H1 (cell line): ENCODE data around the gene KATNIP. TPM values are rescaled to one million over a fixed set of nuclear protein-coding genes. Genes with fewer than 3 reads are reported as not detected.

ENCODE experiments used
- CTCF ChIA-PET: fragments of 300-600 bp; sonication (Branson Sonifier 250); formaldehyde crosslinking; loops from one replicate; lab custom pipeline; 2021; ENCODE audit not compliant: partially characterized antibody; lab: Charles Lee
- POLR2A ChIA-PET: fragments of 300-600 bp; sonication (Branson Sonifier 250); formaldehyde crosslinking; loops from one replicate; lab custom pipeline; 2021; ENCODE audit warnings: inconsistent platforms; ENCODE audit not compliant: partially characterized antibody; lab: Charles Lee
- DNase-seq, 2 experiments: peaks; one replicate each; pipeline versions ENCODE4 v3.0.0 to v3.0.0-alpha.2; 2010 to 2022; ENCODE audit warnings: low spot score in 2 of 2, low read depth in 1 of 2, mixed read lengths in 1 of 2
- FAIRE-seq: peaks from 2 replicates; lab custom pipeline; 2011; peaks lifted over from hg19 to GRCh38; lab: Jason Lieb, UNC
- H2AFZ ChIP-seq: 2 replicates; pipeline ENCODE4 v1.8.1; 2012; ENCODE audit warnings: low read length, inconsistent platforms
- H2AK5ac ChIP-seq: 2 replicates; pipeline ENCODE4 v1.6.1; 2013; ENCODE audit warnings: low read depth, low read length
- H2BK120ac ChIP-seq: replicated peaks from 2 replicates; pipeline ENCODE3; 2013; ENCODE audit warnings: low read depth, low read length, inconsistent platforms
- H2BK12ac ChIP-seq: 2 replicates; pipeline ENCODE4 v1.6.1; 2013; ENCODE audit warnings: low read depth, low read length
- H2BK15ac ChIP-seq: 2 replicates; pipeline ENCODE4 v1.6.1; 2013; ENCODE audit warnings: low read length
- H2BK20ac ChIP-seq: 2 replicates; pipeline ENCODE4 v1.6.1; 2013; ENCODE audit warnings: low read length
- H2BK5ac ChIP-seq: 2 replicates; pipeline ENCODE4 v1.6.1; 2013; ENCODE audit warnings: low read depth, low read length
- H3K14ac ChIP-seq: 2 replicates; pipeline ENCODE4 v1.6.1; 2013; ENCODE audit warnings: inconsistent platforms; ENCODE audit not compliant: insufficient read length
- H3K18ac ChIP-seq: 2 replicates; pipeline ENCODE4 v1.6.1; 2013; ENCODE audit warnings: low read length; ENCODE audit errors: extremely low read depth
- H3K23ac ChIP-seq: 2 replicates; pipeline ENCODE4 v1.6.1; 2013; ENCODE audit warnings: inconsistent platforms; ENCODE audit not compliant: insufficient read length
- H3K23me2 ChIP-seq: 2 replicates; pipeline ENCODE4 v1.6.1; 2013; ENCODE audit warnings: low read depth, low read length
- H3K27ac ChIP-seq: 2 replicates; pipeline ENCODE4 v1.6.1; 2011; ENCODE audit warnings: low read depth, low read length, inconsistent platforms
- H3K27me3 ChIP-seq, 4 experiments: replicated peaks in 1 of 4; 1 replicate in 1 of 4; 2 replicates in 3 of 4; pipeline versions ENCODE4 v1.6.1 to v1.8.1; 2011 to 2013; ENCODE audit warnings: low read length in 3 of 4, mild to moderate bottlenecking in 3 of 4, inconsistent platforms in 2 of 4, mixed read lengths in 2 of 4, moderate library complexity in 1 of 4; ENCODE audit not compliant: control insufficient read depth in 3 of 4, insufficient read depth in 3 of 4; ENCODE audit errors: extremely low read depth in 1 of 4
- H3K36me3 ChIP-seq, 4 experiments: 2 replicates each; pipeline versions ENCODE4 v1.6.1 to v1.8.1; 2011 to 2013; ENCODE audit warnings: mild to moderate bottlenecking in 4 of 4, low read length in 3 of 4, moderate library complexity in 2 of 4, control low read depth in 1 of 4, inconsistent platforms in 1 of 4; ENCODE audit not compliant: insufficient read depth in 4 of 4, control insufficient read depth in 2 of 4
- H3K4ac ChIP-seq: replicated peaks from 2 replicates; pipeline ENCODE3; 2013; ENCODE audit warnings: low read length, low read depth, mixed read lengths, inconsistent platforms; ENCODE audit not compliant: insufficient read length
- H3K4me1 ChIP-seq, 4 experiments: replicated peaks in 1 of 4; 1 replicate in 1 of 4; 2 replicates in 3 of 4; pipeline versions ENCODE4 v1.6.1 to v1.8.1; 2011 to 2013; ENCODE audit warnings: low read length in 3 of 4, inconsistent platforms in 2 of 4, mixed read lengths in 1 of 4; ENCODE audit not compliant: insufficient read depth in 4 of 4, control insufficient read depth in 3 of 4
- H3K4me2 ChIP-seq, 2 experiments: 2 replicates each; pipeline versions ENCODE4 v1.6.1 to v1.8.1; 2011 to 2013; ENCODE audit warnings: low read depth in 2 of 2, low read length in 2 of 2, control low read depth in 1 of 2, inconsistent platforms in 1 of 2, mild to moderate bottlenecking in 1 of 2; ENCODE audit not compliant: insufficient read depth in 1 of 2
- H3K4me3 ChIP-seq, 4 experiments: fragments of 200-600, 300-600 bp in 1 of 4; sonication (generic), shearing (Covaris generic), sonication (Bioruptor Twin) in 1 of 4; 2 replicates each; pipeline versions ENCODE4 v1.5.1 to v1.8.1; 2011 to 2016; ENCODE audit warnings: low read length in 4 of 4, low read depth in 3 of 4, control low read depth in 2 of 4, inconsistent platforms in 2 of 4, mild to moderate bottlenecking in 2 of 4, mixed read lengths in 1 of 4, moderate library complexity in 1 of 4; ENCODE audit not compliant: insufficient read depth in 2 of 4; ENCODE audit errors: extremely low read depth in 1 of 4
- H3K56ac ChIP-seq: replicated peaks from 2 replicates; pipeline ENCODE3; 2013; ENCODE audit warnings: low read depth, mild to moderate bottlenecking, mixed read lengths, low read length, inconsistent platforms; ENCODE audit not compliant: insufficient read length
- H3K79me1 ChIP-seq: 2 replicates; pipeline ENCODE4 v1.6.1; 2013; ENCODE audit warnings: low read depth, low read length, control low read depth
- H3K79me2 ChIP-seq, 2 experiments: 2 replicates each; pipeline versions ENCODE4 v1.6.1 to v1.8.1; 2012 to 2013; ENCODE audit warnings: low read length in 2 of 2, mild to moderate bottlenecking in 2 of 2, inconsistent platforms in 1 of 2; ENCODE audit not compliant: insufficient read depth in 2 of 2, control insufficient read depth in 1 of 2
- H3K9ac ChIP-seq, 4 experiments: replicated peaks in 1 of 4; 1 replicate in 1 of 4; 2 replicates in 3 of 4; pipeline versions ENCODE4 v1.6.1 to v1.8.1; 2011 to 2013; ENCODE audit warnings: low read depth in 3 of 4, low read length in 3 of 4, control low read depth in 2 of 4, mild to moderate bottlenecking in 2 of 4, moderate library complexity in 2 of 4, inconsistent platforms in 1 of 4; ENCODE audit errors: extremely low read depth in 1 of 4
- H3K9me3 ChIP-seq, 2 experiments: 2 replicates each; pipeline versions ENCODE4 v1.6.1 to v1.8.1; 2012 to 2013; ENCODE audit warnings: mild to moderate bottlenecking in 2 of 2, moderate library complexity in 2 of 2, control low read depth in 1 of 2, inconsistent platforms in 1 of 2, low read depth in 1 of 2, low read length in 1 of 2, mixed read lengths in 1 of 2; ENCODE audit not compliant: insufficient read depth in 2 of 2
- H4K20me1 ChIP-seq, 2 experiments: replicated peaks in 1 of 2; 2 replicates each; pipeline versions ENCODE3 to v1.8.1; 2011 to 2013; ENCODE audit warnings: inconsistent platforms in 2 of 2, low read length in 2 of 2, mild to moderate bottlenecking in 1 of 2; ENCODE audit not compliant: insufficient read depth in 2 of 2, control insufficient read depth in 1 of 2
- H4K5ac ChIP-seq: 2 replicates; pipeline ENCODE4 v1.6.1; 2013; ENCODE audit warnings: low read length, low read depth, mixed read lengths, inconsistent platforms; ENCODE audit not compliant: insufficient read length
- H4K8ac ChIP-seq: 2 replicates; pipeline ENCODE4 v1.8.0; 2013; ENCODE audit warnings: mild to moderate bottlenecking, moderate library complexity, low read length, inconsistent platforms; ENCODE audit not compliant: insufficient read depth; ENCODE audit errors: extremely low read depth
- H4K91ac ChIP-seq: replicated peaks from 2 replicates; pipeline ENCODE3; 2013; ENCODE audit warnings: low read length, mixed read lengths, inconsistent platforms; ENCODE audit not compliant: insufficient read length
- CBX5 ChIP-seq: fragments of 300-800, 300-1000 bp; sonication (generic); IDR thresholded peaks from 2 replicates; pipeline ENCODE4 v1.7.1; 2016; ENCODE audit warnings: antibody characterized with exemption, low read length, low read depth
- CEBPB ChIP-seq: IDR thresholded peaks from 2 replicates; pipeline ENCODE4 v1.6.1; 2012; ENCODE audit warnings: low read depth, low read length
- EP300 ChIP-seq, 2 experiments: IDR thresholded peaks; 1 replicate in 1 of 2; 2 replicates in 1 of 2; pipeline ENCODE4 v1.6.1; 2011 to 2012; ENCODE audit warnings: low read depth in 2 of 2, low read length in 2 of 2, mild to moderate bottlenecking in 2 of 2, borderline replicate concordance in 1 of 2, inconsistent platforms in 1 of 2, moderate library complexity in 1 of 2
- GTF2F1 ChIP-seq: IDR thresholded peaks from 2 replicates; pipeline ENCODE4 v1.6.1; 2012; ENCODE audit warnings: low read depth, low read length, improper control_type of control experiment, borderline replicate concordance
- JUN ChIP-seq: IDR thresholded peaks from 2 replicates; pipeline ENCODE4 v1.6.1; 2011; ENCODE audit warnings: low read depth, mild to moderate bottlenecking, improper control_type of control experiment, low read length
- NANOG ChIP-seq: IDR thresholded peaks from 2 replicates; pipeline ENCODE4 v1.6.1; 2011; ENCODE audit warnings: low read length, low read depth, mild to moderate bottlenecking, inconsistent platforms; ENCODE audit not compliant: insufficient read depth, poor library complexity, severe bottlenecking
- POLR2AphosphoS5 ChIP-seq: IDR thresholded peaks from 2 replicates; pipeline ENCODE4 v1.6.1; 2011; ENCODE audit warnings: low read depth, low read length
- SP1 ChIP-seq: IDR thresholded peaks from 2 replicates; pipeline ENCODE4 v1.6.1; 2011; ENCODE audit warnings: low read depth, low read length
- SRF ChIP-seq: IDR thresholded peaks from 2 replicates; pipeline ENCODE4 v1.6.1; 2011; ENCODE audit warnings: mild to moderate bottlenecking, low read depth, low read length, moderate library complexity
- SUZ12 ChIP-seq: fragments of 200-600 bp; sonication (generic); IDR thresholded peaks from 2 replicates; pipeline ENCODE4 v1.6.1; 2012; ENCODE audit warnings: mild to moderate bottlenecking, inconsistent platforms, low read length, moderate library complexity, mixed read lengths
- TAF1 ChIP-seq: IDR thresholded peaks from 2 replicates; pipeline ENCODE4 v1.6.1; 2011; ENCODE audit warnings: mild to moderate bottlenecking, low read depth, low read length
- WGBS, 2 experiments: shearing (Covaris generic) in 1 of 2; methylation state at CpG; one replicate each; pipeline versions ENCODE4 v1.1.6 to v1.1.7; 2013 to 2015; ENCODE audit warnings: low lambda C conversion rate in 2 of 2, mixed read lengths in 2 of 2, inconsistent platforms in 1 of 2, low coverage in 1 of 2, missing lambda C conversion rate in 1 of 2; ENCODE audit not compliant: insufficient replicate concordance in 2 of 2, insufficient coverage in 1 of 2, insufficient read length in 1 of 2; ENCODE audit errors: extremely low coverage in 1 of 2, missing lambda C conversion rate in 1 of 2; 5-methylcytosine and 5-hydroxymethylcytosine counted together
- polyA plus RNA-seq, 7 experiments: library from polyadenylated mRNA; depleted of rRNA in 3 of 7; stranded (reverse) in 5 of 7; unstranded in 2 of 7; fragments of >200 nt in 5 of 7; fragments of 200-250 nt in 2 of 7; gene quantifications; 1 replicate in 5 of 7; 2 replicates in 1 of 7; 4 replicates in 1 of 7; pipeline versions ENCODE4 v1.2.1 to v1.2.3, GENCODE V29; 2011 to 2013; ENCODE audit warnings: missing spikeins in 2 of 7, mixed read lengths in 2 of 7
- total RNA-seq: library from RNA; stranded (reverse); fragmentation: NEBNext Ultra II Directional; extraction: Animal tissue kit (Norgen Biotek cat#: 25700); gene quantifications from 2 replicates; pipeline ENCODE4 v1.2.1, GENCODE V29; 2021

KATNIP gene
- total and polyA plus RNA-seq, 2 of the 8 experiments (the other 6 are each of a cell fraction or from before 2014, with no cell fraction given) = 7.9 to 20.0 TPM

- Histone ChIP-seq H3K4me1 (no peaks in the 10 kb centered on the region), H3K36me3 (no peaks in the 10 kb centered on the region), H3K4me2 (no peak overlapping the region), H3K9ac (no peak overlapping the region), H4K8ac (no peak overlapping the region), H3K79me1 (peaks cover 2% of the 10 kb centered on the region; the same call in 1 of the 2 replicates), H3K27me3 (no peaks in the 10 kb centered on the region), H3K4ac (no peak overlapping the region), H3K79me2 (no peaks in the 10 kb centered on the region), H2BK20ac (no peak overlapping the region), H3K23me2 (no peaks in the 10 kb centered on the region), H4K91ac (no peak overlapping the region), H3K14ac (no peak overlapping the region), H3K23ac (no peak overlapping the region), H4K5ac (no peak overlapping the region), H2BK120ac (no peak overlapping the region), H2BK15ac (no peak overlapping the region), H3K4me3 (no peak overlapping the region), H4K20me1 (peaks cover 0 to 5% of the 10 kb centered on the region in 2 experiments), H2BK5ac (no peak overlapping the region), H3K27ac (no peak overlapping the region), H3K56ac (no peak overlapping the region), H2AFZ (no peak overlapping the region), H3K18ac (no peak overlapping the region), H2BK12ac (no peak overlapping the region), H2AK5ac (no peak overlapping the region), H3K9me3 (no peaks in the 10 kb centered on the region)
- CTCF ChIA-PET = interaction anchor here (0.9 kb wide), 1 partner anchor 703 kb away, joined by 5 read pairs; no protein-coding TSS in a partner anchor
- POLR2A ChIA-PET = no interaction called here
- 86% methylated on average over 1 of the region's 1 CpG; no CpG with 5 or more reads in 1 of the 2 experiments for WGBS, 2 experiments
- DNase-seq = no peak
- no peak for FAIRE-seq
- TF ChIP-seq GTF2F1 = no peak
- no peak for TF ChIP-seq POLR2AphosphoS5
- TF ChIP-seq JUN = no peak
- no peak for TF ChIP-seq NANOG
- no peak for TF ChIP-seq SP1
- TF ChIP-seq SRF = no peak
- no peak for TF ChIP-seq CEBPB
- TF ChIP-seq CBX5 = no peak
- TF ChIP-seq TAF1 = no peak
- no peak for TF ChIP-seq EP300 (IDR thresholded peaks at IDR 0.05; ENCODE audit: borderline replicate concordance in 1 of 2, low read depth in 2 of 2, low read length in 2 of 2)
- TF ChIP-seq SUZ12 = no peak
These were observed 6.5 kb downstream of the KATNIP start for GRCh38 chr16:27556471-27556870.
